WTC11 (cell line): ENCODE results near the gene SIGLEC12. TPM values are rescaled to one million over a fixed set of nuclear protein-coding genes. Genes with fewer than 3 reads are reported as not detected.

Experiments used
- ATAC-seq: fragments of 200-7000 bp; cut with Tn5 transposase; 2 replicates; pipeline ENCODE4 v1.10.0; 2021; ENCODE audit warnings: mild to moderate bottlenecking, moderate library complexity
- CTCF ChIA-PET: fragments of 300-600 bp; sonication (Branson Sonifier 250); formaldehyde crosslinking; loops from one replicate; lab custom pipeline; 2021; ENCODE audit warnings: antibody characterized with exemption; lab: Charles Lee
- POLR2A ChIA-PET: fragments of 350-600 bp; sonication (Branson Sonifier 250); formaldehyde crosslinking; loops from one replicate; lab custom pipeline; 2021; ENCODE audit warnings: antibody characterized with exemption; lab: Charles Lee
- DNase-seq: peaks from one replicate; pipeline ENCODE4 v3.0.0; 2021; ENCODE audit warnings: low spot score
- H3K27ac Mint-ChIP-seq: 2 replicates; pipeline ENCODE4 v1.8.0; 2021; ENCODE audit warnings: mixed read lengths
- H3K27me3 Mint-ChIP-seq: 2 replicates; pipeline ENCODE4 v1.8.0; 2021; ENCODE audit warnings: low read depth, mild to moderate bottlenecking, moderate library complexity, mixed read lengths
- H3K36me3 Mint-ChIP-seq: 2 replicates; pipeline ENCODE4 v1.8.0; 2021; ENCODE audit warnings: mixed read lengths
- H3K4me1 Mint-ChIP-seq: 2 replicates; pipeline ENCODE4 v1.8.0; 2022; ENCODE audit warnings: mixed read lengths
- H3K4me3 Mint-ChIP-seq: 2 replicates; pipeline ENCODE4 v1.8.0; 2021; ENCODE audit warnings: mild to moderate bottlenecking, moderate library complexity, mixed read lengths
- H3K9me3 Mint-ChIP-seq: 2 replicates; pipeline ENCODE4 v1.8.0; 2021; ENCODE audit warnings: mixed read lengths
- CREB1 ChIP-seq: sonication (generic); formaldehyde crosslinking; IDR thresholded peaks from 2 replicates; pipeline ENCODE4 v1.8.0; 2023; ENCODE audit warnings: mild to moderate bottlenecking, missing genetic modification reagents
- E2F1 ChIP-seq: sonication (generic); formaldehyde crosslinking; IDR thresholded peaks from 2 replicates; pipeline ENCODE4 v1.8.0; 2022; ENCODE audit warnings: mild to moderate bottlenecking, missing genetic modification reagents
- E2F4 ChIP-seq: sonication (generic); formaldehyde crosslinking; IDR thresholded peaks from 2 replicates; pipeline ENCODE4 v1.8.1; 2022; ENCODE audit warnings: low read depth, mild to moderate bottlenecking, moderate library complexity, missing genetic modification reagents, borderline replicate concordance
- EMX1 ChIP-seq: fragments of 250-450 bp; sonication (Bioruptor Pico); IDR thresholded peaks from 2 replicates; pipeline ENCODE4 v1.8.0; 2021; ENCODE audit warnings: mild to moderate bottlenecking
- FOXP1 ChIP-seq: sonication (generic); formaldehyde crosslinking; IDR thresholded peaks from 2 replicates; pipeline ENCODE4 v1.8.0; 2022; ENCODE audit warnings: missing genetic modification reagents, mild to moderate bottlenecking, moderate library complexity, borderline replicate concordance
- GABPB1 ChIP-seq: sonication (generic); formaldehyde crosslinking; IDR thresholded peaks from 2 replicates; pipeline ENCODE4 v1.8.1; 2023; ENCODE audit warnings: mild to moderate bottlenecking, missing genetic modification reagents
- GTF2I ChIP-seq: fragments of 250-450 bp; sonication (Bioruptor Pico); conservative IDR thresholded peaks from 2 replicates; pipeline ENCODE4 v1.4.0; 2021; ENCODE audit warnings: mild to moderate bottlenecking
- MAX ChIP-seq: sonication (generic); formaldehyde crosslinking; IDR thresholded peaks from 2 replicates; pipeline ENCODE4 v1.8.0; 2022; ENCODE audit warnings: mild to moderate bottlenecking, missing genetic modification reagents
- MYBL2 ChIP-seq: sonication (generic); formaldehyde crosslinking; IDR thresholded peaks from 2 replicates; pipeline ENCODE4 v1.8.1; 2023; ENCODE audit warnings: mild to moderate bottlenecking, moderate library complexity, missing genetic modification reagents
- NR2C2 ChIP-seq: sonication (generic); formaldehyde crosslinking; IDR thresholded peaks from 2 replicates; pipeline ENCODE4 v1.8.0; 2022; ENCODE audit warnings: mild to moderate bottlenecking, missing genetic modification reagents
- TP53 ChIP-seq: sonication (generic); formaldehyde crosslinking; IDR thresholded peaks from 2 replicates; pipeline ENCODE4 v1.8.1; 2023; ENCODE audit warnings: mild to moderate bottlenecking, missing genetic modification reagents
- ZNF232 ChIP-seq: sonication (generic); formaldehyde crosslinking; IDR thresholded peaks from 2 replicates; pipeline ENCODE4 v1.8.0; 2022; ENCODE audit warnings: mild to moderate bottlenecking, missing genetic modification reagents
- ZNF317 ChIP-seq: sonication (generic); formaldehyde crosslinking; IDR thresholded peaks from 2 replicates; pipeline ENCODE4 v1.8.1; 2023; ENCODE audit warnings: low read depth, mild to moderate bottlenecking, moderate library complexity, missing genetic modification reagents, borderline replicate concordance
- total RNA-seq: library from RNA; stranded (reverse); gene quantifications from 3 replicates; pipeline ENCODE4 v1.2.3, GENCODE V29; 2021
- TF ChIP-seq, protein P1 (sequence below): sonication (generic); formaldehyde crosslinking; IDR thresholded peaks from 2 replicates; pipeline ENCODE4 v1.8.0; 2023; ENCODE audit warnings: missing genetic modification reagents, mild to moderate bottlenecking, borderline replicate concordance
- TF ChIP-seq, protein P2 (sequence below): fragments of 250-450 bp; sonication (Bioruptor Pico); IDR thresholded peaks from 2 replicates; pipeline ENCODE4 v1.8.0; 2021; ENCODE audit warnings: mild to moderate bottlenecking
- TF ChIP-seq, protein P3 (sequence below): sonication (generic); formaldehyde crosslinking; IDR thresholded peaks from 2 replicates; pipeline ENCODE4 v1.8.1; 2023; ENCODE audit warnings: mild to moderate bottlenecking, missing genetic modification reagents, moderate library complexity
- TF ChIP-seq, protein P4 (sequence below): sonication (generic); formaldehyde crosslinking; IDR thresholded peaks from 2 replicates; pipeline ENCODE4 v1.8.1; 2022; ENCODE audit warnings: low read depth, missing genetic modification reagents, borderline replicate concordance

Gene SIGLEC12
- total RNA-seq, 1 experiment from 2014 or later = not detected

- Mint-ChIP-seq H3K9me3 (peaks cover 14% of the 10 kb centered on the region), H3K27me3 (peaks cover 44% of the 10 kb centered on the region), H3K4me1 (no peaks in the 10 kb centered on the region), H3K36me3 (no peaks in the 10 kb centered on the region), H3K27ac (no peak overlapping the region), H3K4me3 (no peak overlapping the region)
- TF ChIP-seq, protein P1, sequence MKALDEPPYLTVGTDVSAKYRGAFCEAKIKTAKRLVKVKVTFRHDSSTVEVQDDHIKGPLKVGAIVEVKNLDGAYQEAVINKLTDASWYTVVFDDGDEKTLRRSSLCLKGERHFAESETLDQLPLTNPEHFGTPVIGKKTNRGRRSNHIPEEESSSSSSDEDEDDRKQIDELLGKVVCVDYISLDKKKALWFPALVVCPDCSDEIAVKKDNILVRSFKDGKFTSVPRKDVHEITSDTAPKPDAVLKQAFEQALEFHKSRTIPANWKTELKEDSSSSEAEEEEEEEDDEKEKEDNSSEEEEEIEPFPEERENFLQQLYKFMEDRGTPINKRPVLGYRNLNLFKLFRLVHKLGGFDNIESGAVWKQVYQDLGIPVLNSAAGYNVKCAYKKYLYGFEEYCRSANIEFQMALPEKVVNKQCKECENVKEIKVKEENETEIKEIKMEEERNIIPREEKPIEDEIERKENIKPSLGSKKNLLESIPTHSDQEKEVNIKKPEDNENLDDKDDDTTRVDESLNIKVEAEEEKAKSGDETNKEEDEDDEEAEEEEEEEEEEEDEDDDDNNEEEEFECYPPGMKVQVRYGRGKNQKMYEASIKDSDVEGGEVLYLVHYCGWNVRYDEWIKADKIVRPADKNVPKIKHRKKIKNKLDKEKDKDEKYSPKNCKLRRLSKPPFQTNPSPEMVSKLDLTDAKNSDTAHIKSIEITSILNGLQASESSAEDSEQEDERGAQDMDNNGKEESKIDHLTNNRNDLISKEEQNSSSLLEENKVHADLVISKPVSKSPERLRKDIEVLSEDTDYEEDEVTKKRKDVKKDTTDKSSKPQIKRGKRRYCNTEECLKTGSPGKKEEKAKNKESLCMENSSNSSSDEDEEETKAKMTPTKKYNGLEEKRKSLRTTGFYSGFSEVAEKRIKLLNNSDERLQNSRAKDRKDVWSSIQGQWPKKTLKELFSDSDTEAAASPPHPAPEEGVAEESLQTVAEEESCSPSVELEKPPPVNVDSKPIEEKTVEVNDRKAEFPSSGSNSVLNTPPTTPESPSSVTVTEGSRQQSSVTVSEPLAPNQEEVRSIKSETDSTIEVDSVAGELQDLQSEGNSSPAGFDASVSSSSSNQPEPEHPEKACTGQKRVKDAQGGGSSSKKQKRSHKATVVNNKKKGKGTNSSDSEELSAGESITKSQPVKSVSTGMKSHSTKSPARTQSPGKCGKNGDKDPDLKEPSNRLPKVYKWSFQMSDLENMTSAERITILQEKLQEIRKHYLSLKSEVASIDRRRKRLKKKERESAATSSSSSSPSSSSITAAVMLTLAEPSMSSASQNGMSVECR (CRISPR knock-in tag) = no peak
- TF ChIP-seq GTF2I = no peak
- no peak for TF ChIP-seq ZNF232 (CRISPR knock-in tag)
- TF ChIP-seq MAX (CRISPR knock-in tag) = no peak
- TF ChIP-seq TP53 (CRISPR knock-in tag) = no peak
- ChIA-PET CTCF (interaction anchor here (0.8 to 0.9 kb wide), 2 partner anchors 87 to 149 kb away, joined by 3 read pairs; no protein-coding TSS in a partner anchor), POLR2A (no interaction called here)
- DNase-seq = no peak
- no peak for ATAC-seq
Observed at GRCh38 chr19:51508059-51508733, 6.6 kb upstream of the SIGLEC12 start.

DNA sequence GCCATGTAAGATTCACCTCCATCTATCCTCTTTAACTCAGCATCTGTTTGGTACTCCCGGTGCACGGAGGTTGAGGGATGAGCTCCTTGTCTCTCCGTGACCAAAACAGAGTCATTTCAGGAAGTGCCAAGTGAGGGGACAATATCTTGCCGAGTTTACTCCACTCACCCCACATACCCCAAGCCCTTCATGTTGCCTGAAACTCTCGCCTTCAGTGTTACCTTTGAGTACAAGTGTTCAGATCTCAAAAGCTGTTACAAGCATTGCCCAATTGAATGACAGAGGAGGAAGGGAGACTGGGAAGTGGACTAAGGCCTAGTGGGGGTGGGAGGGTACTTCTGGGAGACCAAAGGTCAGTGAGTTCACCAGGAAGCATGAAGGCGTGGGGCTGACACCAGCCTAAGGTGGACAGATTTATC, 6.0 kb upstream of the SIGLEC12 start:
- CTCF ChIA-PET = interaction anchor here (0.8 to 1.1 kb wide), 4 partner anchors 10 to 153 kb away, joined by 3 to 4 read pairs (median 3); no protein-coding TSS in a partner anchor

More for the DNA sequence above, 6.0 kb upstream of the SIGLEC12 start:
- ATAC-seq = no peak
- Mint-ChIP-seq H3K36me3 (no peaks in the 10 kb centered on the region), H3K9me3 (peaks cover 19% of the 10 kb centered on the region), H3K4me3 (no peak overlapping the region), H3K27me3 (peaks cover 44% of the 10 kb centered on the region), H3K4me1 (no peaks in the 10 kb centered on the region), H3K27ac (no peak overlapping the region)
- TF ChIP-seq GABPB1 (no peak), E2F4 (CRISPR knock-in tag) (no peak), FOXP1 (CRISPR knock-in tag) (no peak), CREB1 (no peak), ZNF317 (CRISPR knock-in tag) (no peak), NR2C2 (no peak), E2F1 (CRISPR knock-in tag) (no peak), MYBL2 (CRISPR knock-in tag) (no peak), EMX1 (CRISPR knock-in tag) (no peak)
- TF ChIP-seq, protein P2, sequence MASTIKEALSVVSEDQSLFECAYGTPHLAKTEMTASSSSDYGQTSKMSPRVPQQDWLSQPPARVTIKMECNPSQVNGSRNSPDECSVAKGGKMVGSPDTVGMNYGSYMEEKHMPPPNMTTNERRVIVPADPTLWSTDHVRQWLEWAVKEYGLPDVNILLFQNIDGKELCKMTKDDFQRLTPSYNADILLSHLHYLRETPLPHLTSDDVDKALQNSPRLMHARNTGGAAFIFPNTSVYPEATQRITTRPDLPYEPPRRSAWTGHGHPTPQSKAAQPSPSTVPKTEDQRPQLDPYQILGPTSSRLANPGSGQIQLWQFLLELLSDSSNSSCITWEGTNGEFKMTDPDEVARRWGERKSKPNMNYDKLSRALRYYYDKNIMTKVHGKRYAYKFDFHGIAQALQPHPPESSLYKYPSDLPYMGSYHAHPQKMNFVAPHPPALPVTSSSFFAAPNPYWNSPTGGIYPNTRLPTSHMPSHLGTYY (CRISPR knock-in tag) = no peak
- TF ChIP-seq, protein P3, sequence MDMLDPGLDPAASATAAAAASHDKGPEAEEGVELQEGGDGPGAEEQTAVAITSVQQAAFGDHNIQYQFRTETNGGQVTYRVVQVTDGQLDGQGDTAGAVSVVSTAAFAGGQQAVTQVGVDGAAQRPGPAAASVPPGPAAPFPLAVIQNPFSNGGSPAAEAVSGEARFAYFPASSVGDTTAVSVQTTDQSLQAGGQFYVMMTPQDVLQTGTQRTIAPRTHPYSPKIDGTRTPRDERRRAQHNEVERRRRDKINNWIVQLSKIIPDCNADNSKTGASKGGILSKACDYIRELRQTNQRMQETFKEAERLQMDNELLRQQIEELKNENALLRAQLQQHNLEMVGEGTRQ (CRISPR knock-in tag) = no peak
- TF ChIP-seq, protein P4, sequence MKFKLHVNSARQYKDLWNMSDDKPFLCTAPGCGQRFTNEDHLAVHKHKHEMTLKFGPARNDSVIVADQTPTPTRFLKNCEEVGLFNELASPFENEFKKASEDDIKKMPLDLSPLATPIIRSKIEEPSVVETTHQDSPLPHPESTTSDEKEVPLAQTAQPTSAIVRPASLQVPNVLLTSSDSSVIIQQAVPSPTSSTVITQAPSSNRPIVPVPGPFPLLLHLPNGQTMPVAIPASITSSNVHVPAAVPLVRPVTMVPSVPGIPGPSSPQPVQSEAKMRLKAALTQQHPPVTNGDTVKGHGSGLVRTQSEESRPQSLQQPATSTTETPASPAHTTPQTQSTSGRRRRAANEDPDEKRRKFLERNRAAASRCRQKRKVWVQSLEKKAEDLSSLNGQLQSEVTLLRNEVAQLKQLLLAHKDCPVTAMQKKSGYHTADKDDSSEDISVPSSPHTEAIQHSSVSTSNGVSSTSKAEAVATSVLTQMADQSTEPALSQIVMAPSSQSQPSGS (CRISPR knock-in tag) = no peak
- no peak for DNase-seq
- POLR2A ChIA-PET = no interaction called here
